H1 (cell line): ENCODE measurements around the gene DPYD. TPM values are rescaled to one million over a fixed set of nuclear protein-coding genes. Genes with fewer than 3 reads are reported as not detected.

Experiments used
- CTCF ChIA-PET: fragments of 300-600 bp; sonication (Branson Sonifier 250); formaldehyde crosslinking; loops from one replicate; lab custom pipeline; 2021; ENCODE audit not compliant: partially characterized antibody; lab: Charles Lee
- POLR2A ChIA-PET: fragments of 300-600 bp; sonication (Branson Sonifier 250); formaldehyde crosslinking; loops from one replicate; lab custom pipeline; 2021; ENCODE audit warnings: inconsistent platforms; ENCODE audit not compliant: partially characterized antibody; lab: Charles Lee
- DNase-seq, 2 experiments: peaks; one replicate each; pipeline versions ENCODE4 v3.0.0 to v3.0.0-alpha.2; 2010 to 2022; ENCODE audit warnings: low spot score in 2 of 2, low read depth in 1 of 2, mixed read lengths in 1 of 2
- FAIRE-seq: peaks from 2 replicates; lab custom pipeline; 2011; peaks lifted over from hg19 to GRCh38; lab: Jason Lieb, UNC
- H2AFZ ChIP-seq: 2 replicates; pipeline ENCODE4 v1.8.1; 2012; ENCODE audit warnings: low read length, inconsistent platforms
- H2AK5ac ChIP-seq: 2 replicates; pipeline ENCODE4 v1.6.1; 2013; ENCODE audit warnings: low read depth, low read length
- H2BK120ac ChIP-seq: replicated peaks from 2 replicates; pipeline ENCODE3; 2013; ENCODE audit warnings: low read depth, low read length, inconsistent platforms
- H2BK12ac ChIP-seq: 2 replicates; pipeline ENCODE4 v1.6.1; 2013; ENCODE audit warnings: low read depth, low read length
- H2BK15ac ChIP-seq: 2 replicates; pipeline ENCODE4 v1.6.1; 2013; ENCODE audit warnings: low read length
- H2BK20ac ChIP-seq: 2 replicates; pipeline ENCODE4 v1.6.1; 2013; ENCODE audit warnings: low read length
- H2BK5ac ChIP-seq: 2 replicates; pipeline ENCODE4 v1.6.1; 2013; ENCODE audit warnings: low read depth, low read length
- H3K14ac ChIP-seq: 2 replicates; pipeline ENCODE4 v1.6.1; 2013; ENCODE audit warnings: inconsistent platforms; ENCODE audit not compliant: insufficient read length
- H3K18ac ChIP-seq: 2 replicates; pipeline ENCODE4 v1.6.1; 2013; ENCODE audit warnings: low read length; ENCODE audit errors: extremely low read depth
- H3K23ac ChIP-seq: 2 replicates; pipeline ENCODE4 v1.6.1; 2013; ENCODE audit warnings: inconsistent platforms; ENCODE audit not compliant: insufficient read length
- H3K23me2 ChIP-seq: 2 replicates; pipeline ENCODE4 v1.6.1; 2013; ENCODE audit warnings: low read depth, low read length
- H3K27ac ChIP-seq: 2 replicates; pipeline ENCODE4 v1.6.1; 2011; ENCODE audit warnings: low read depth, low read length, inconsistent platforms
- H3K27me3 ChIP-seq, 4 experiments: replicated peaks in 1 of 4; 1 replicate in 1 of 4; 2 replicates in 3 of 4; pipeline versions ENCODE4 v1.6.1 to v1.8.1; 2011 to 2013; ENCODE audit warnings: low read length in 3 of 4, mild to moderate bottlenecking in 3 of 4, inconsistent platforms in 2 of 4, mixed read lengths in 2 of 4, moderate library complexity in 1 of 4; ENCODE audit not compliant: control insufficient read depth in 3 of 4, insufficient read depth in 3 of 4; ENCODE audit errors: extremely low read depth in 1 of 4
- H3K36me3 ChIP-seq, 4 experiments: 2 replicates each; pipeline versions ENCODE4 v1.6.1 to v1.8.1; 2011 to 2013; ENCODE audit warnings: mild to moderate bottlenecking in 4 of 4, low read length in 3 of 4, moderate library complexity in 2 of 4, control low read depth in 1 of 4, inconsistent platforms in 1 of 4; ENCODE audit not compliant: insufficient read depth in 4 of 4, control insufficient read depth in 2 of 4
- H3K4ac ChIP-seq: replicated peaks from 2 replicates; pipeline ENCODE3; 2013; ENCODE audit warnings: low read length, low read depth, mixed read lengths, inconsistent platforms; ENCODE audit not compliant: insufficient read length
- H3K4me1 ChIP-seq, 4 experiments: replicated peaks in 1 of 4; 1 replicate in 1 of 4; 2 replicates in 3 of 4; pipeline versions ENCODE4 v1.6.1 to v1.8.1; 2011 to 2013; ENCODE audit warnings: low read length in 3 of 4, inconsistent platforms in 2 of 4, mixed read lengths in 1 of 4; ENCODE audit not compliant: insufficient read depth in 4 of 4, control insufficient read depth in 3 of 4
- H3K4me2 ChIP-seq, 2 experiments: 2 replicates each; pipeline versions ENCODE4 v1.6.1 to v1.8.1; 2011 to 2013; ENCODE audit warnings: low read depth in 2 of 2, low read length in 2 of 2, control low read depth in 1 of 2, inconsistent platforms in 1 of 2, mild to moderate bottlenecking in 1 of 2; ENCODE audit not compliant: insufficient read depth in 1 of 2
- H3K4me3 ChIP-seq, 4 experiments: fragments of 200-600, 300-600 bp in 1 of 4; sonication (generic), shearing (Covaris generic), sonication (Bioruptor Twin) in 1 of 4; 2 replicates each; pipeline versions ENCODE4 v1.5.1 to v1.8.1; 2011 to 2016; ENCODE audit warnings: low read length in 4 of 4, low read depth in 3 of 4, control low read depth in 2 of 4, inconsistent platforms in 2 of 4, mild to moderate bottlenecking in 2 of 4, mixed read lengths in 1 of 4, moderate library complexity in 1 of 4; ENCODE audit not compliant: insufficient read depth in 2 of 4; ENCODE audit errors: extremely low read depth in 1 of 4
- H3K56ac ChIP-seq: replicated peaks from 2 replicates; pipeline ENCODE3; 2013; ENCODE audit warnings: low read depth, mild to moderate bottlenecking, mixed read lengths, low read length, inconsistent platforms; ENCODE audit not compliant: insufficient read length
- H3K79me1 ChIP-seq: 2 replicates; pipeline ENCODE4 v1.6.1; 2013; ENCODE audit warnings: low read depth, low read length, control low read depth
- H3K79me2 ChIP-seq, 2 experiments: 2 replicates each; pipeline versions ENCODE4 v1.6.1 to v1.8.1; 2012 to 2013; ENCODE audit warnings: low read length in 2 of 2, mild to moderate bottlenecking in 2 of 2, inconsistent platforms in 1 of 2; ENCODE audit not compliant: insufficient read depth in 2 of 2, control insufficient read depth in 1 of 2
- H3K9ac ChIP-seq, 4 experiments: replicated peaks in 1 of 4; 1 replicate in 1 of 4; 2 replicates in 3 of 4; pipeline versions ENCODE4 v1.6.1 to v1.8.1; 2011 to 2013; ENCODE audit warnings: low read depth in 3 of 4, low read length in 3 of 4, control low read depth in 2 of 4, mild to moderate bottlenecking in 2 of 4, moderate library complexity in 2 of 4, inconsistent platforms in 1 of 4; ENCODE audit errors: extremely low read depth in 1 of 4
- H3K9me3 ChIP-seq, 2 experiments: 2 replicates each; pipeline versions ENCODE4 v1.6.1 to v1.8.1; 2012 to 2013; ENCODE audit warnings: mild to moderate bottlenecking in 2 of 2, moderate library complexity in 2 of 2, control low read depth in 1 of 2, inconsistent platforms in 1 of 2, low read depth in 1 of 2, low read length in 1 of 2, mixed read lengths in 1 of 2; ENCODE audit not compliant: insufficient read depth in 2 of 2
- H4K20me1 ChIP-seq, 2 experiments: replicated peaks in 1 of 2; 2 replicates each; pipeline versions ENCODE3 to v1.8.1; 2011 to 2013; ENCODE audit warnings: inconsistent platforms in 2 of 2, low read length in 2 of 2, mild to moderate bottlenecking in 1 of 2; ENCODE audit not compliant: insufficient read depth in 2 of 2, control insufficient read depth in 1 of 2
- H4K5ac ChIP-seq: 2 replicates; pipeline ENCODE4 v1.6.1; 2013; ENCODE audit warnings: low read length, low read depth, mixed read lengths, inconsistent platforms; ENCODE audit not compliant: insufficient read length
- H4K8ac ChIP-seq: 2 replicates; pipeline ENCODE4 v1.8.0; 2013; ENCODE audit warnings: mild to moderate bottlenecking, moderate library complexity, low read length, inconsistent platforms; ENCODE audit not compliant: insufficient read depth; ENCODE audit errors: extremely low read depth
- H4K91ac ChIP-seq: replicated peaks from 2 replicates; pipeline ENCODE3; 2013; ENCODE audit warnings: low read length, mixed read lengths, inconsistent platforms; ENCODE audit not compliant: insufficient read length
- POLR2A ChIP-seq, 2 experiments: IDR thresholded peaks; 1 replicate in 1 of 2; 2 replicates in 1 of 2; pipeline ENCODE4 v1.6.1; 2011; ENCODE audit warnings: low read depth in 2 of 2, low read length in 2 of 2, mild to moderate bottlenecking in 2 of 2; ENCODE audit errors: control extremely low read depth in 1 of 2
- RBBP5 ChIP-seq: IDR thresholded peaks from 2 replicates; pipeline ENCODE4 v1.7.1; 2012; ENCODE audit warnings: low read depth, mild to moderate bottlenecking, inconsistent platforms, low read length, moderate library complexity, borderline replicate concordance
- SIN3A ChIP-seq, 2 experiments: IDR thresholded peaks in 1 of 2; conservative IDR thresholded peaks in 1 of 2; 2 replicates each; pipeline ENCODE4 v1.6.1; 2011 to 2012; ENCODE audit warnings: low read length in 2 of 2, improper control_type of control experiment in 1 of 2, low read depth in 1 of 2, mild to moderate bottlenecking in 1 of 2
- WGBS, 2 experiments: shearing (Covaris generic) in 1 of 2; methylation state at CpG; one replicate each; pipeline versions ENCODE4 v1.1.6 to v1.1.7; 2013 to 2015; ENCODE audit warnings: low lambda C conversion rate in 2 of 2, mixed read lengths in 2 of 2, inconsistent platforms in 1 of 2, low coverage in 1 of 2, missing lambda C conversion rate in 1 of 2; ENCODE audit not compliant: insufficient replicate concordance in 2 of 2, insufficient coverage in 1 of 2, insufficient read length in 1 of 2; ENCODE audit errors: extremely low coverage in 1 of 2, missing lambda C conversion rate in 1 of 2; 5-methylcytosine and 5-hydroxymethylcytosine counted together
- polyA plus RNA-seq, 7 experiments: library from polyadenylated mRNA; depleted of rRNA in 3 of 7; stranded (reverse) in 5 of 7; unstranded in 2 of 7; fragments of >200 nt in 5 of 7; fragments of 200-250 nt in 2 of 7; gene quantifications; 1 replicate in 5 of 7; 2 replicates in 1 of 7; 4 replicates in 1 of 7; pipeline versions ENCODE4 v1.2.1 to v1.2.3, GENCODE V29; 2011 to 2013; ENCODE audit warnings: missing spikeins in 2 of 7, mixed read lengths in 2 of 7
- total RNA-seq: library from RNA; stranded (reverse); fragmentation: NEBNext Ultra II Directional; extraction: Animal tissue kit (Norgen Biotek cat#: 25700); gene quantifications from 2 replicates; pipeline ENCODE4 v1.2.1, GENCODE V29; 2021

Gene DPYD
- total and polyA plus RNA-seq, 2 of the 8 experiments (the other 6 are each of a cell fraction or from before 2014, with no cell fraction given), result 0.29 to 0.73 TPM

DNA sequence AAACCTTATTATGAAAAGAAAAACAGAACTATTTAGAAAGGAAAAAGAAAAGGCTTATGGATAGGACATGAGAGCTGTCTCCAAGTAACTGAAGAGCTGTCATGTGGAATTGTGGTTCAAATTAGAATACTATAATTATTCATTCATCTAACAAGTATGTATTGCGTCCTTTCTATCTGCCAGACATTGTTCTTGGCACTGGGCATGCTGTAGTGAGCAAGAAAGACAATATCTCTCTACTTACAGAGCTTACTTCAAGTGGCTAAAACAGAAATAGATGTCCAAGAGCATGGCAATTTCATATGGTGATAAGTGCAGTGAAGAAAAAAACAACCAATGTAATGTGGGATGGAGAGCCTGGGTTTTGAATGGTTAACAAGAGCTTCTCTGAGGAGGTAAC, 413.0 kb downstream of the DPYD start:
- H2BK12ac ChIP-seq, result no peak overlapping the region
- no peak overlapping the region for H4K91ac ChIP-seq
- no peak overlapping the region for H3K4me2 ChIP-seq
- 79% methylated on average over 1 of the region's 1 CpG; no CpG with 5 or more reads in 1 of the 2 experiments for WGBS, 2 experiments
- no peak overlapping the region for H3K56ac ChIP-seq
- CTCF ChIA-PET, result interaction anchor here (1.8 kb wide), 1 partner anchor 18 kb away, joined by 6 read pairs; no protein-coding TSS in a partner anchor
- H3K79me2 ChIP-seq, result no peaks in the 10 kb centered on the region
- TF ChIP-seq POLR2A (IDR thresholded peaks at IDR 0.05; ENCODE audit: control extremely low read depth in 1 of 2, low read depth in 2 of 2, low read length in 2 of 2) (no peak), RBBP5 (no peak), SIN3A (conservative IDR thresholded peaks at IDR 0.05 in 1 of 2, IDR thresholded peaks at IDR 0.05 in 1 of 2; ENCODE audit: low read depth in 1 of 2, low read length in 2 of 2) (no peak)
- H3K4me3 ChIP-seq, result no peak overlapping the region
- no peak overlapping the region for H3K4ac ChIP-seq
- no peaks in the 10 kb centered on the region for H3K4me1 ChIP-seq
- no peak overlapping the region for H2BK20ac ChIP-seq
- H3K18ac ChIP-seq, result no peak overlapping the region
- H3K27me3 ChIP-seq, result no peaks in the 10 kb centered on the region
- H3K79me1 ChIP-seq, result no peaks in the 10 kb centered on the region
- no peaks in the 10 kb centered on the region for H4K20me1 ChIP-seq
- no peak overlapping the region for H3K27ac ChIP-seq
- no peak overlapping the region for H2AK5ac ChIP-seq
- no peak overlapping the region for H4K5ac ChIP-seq
- no peak overlapping the region for H4K8ac ChIP-seq
- no peaks in the 10 kb centered on the region for H3K9me3 ChIP-seq
- no peak overlapping the region for H2BK120ac ChIP-seq
- no peak overlapping the region for H3K14ac ChIP-seq
- H3K23me2 ChIP-seq, result no peaks in the 10 kb centered on the region
- H2AFZ ChIP-seq, result no peak overlapping the region
- no peak for FAIRE-seq
- H3K36me3 ChIP-seq, result no peaks in the 10 kb centered on the region
- POLR2A ChIA-PET, result no interaction called here
- H3K9ac ChIP-seq, result no peak overlapping the region
- H2BK15ac ChIP-seq, result no peak overlapping the region
- H3K23ac ChIP-seq, result no peak overlapping the region
- H2BK5ac ChIP-seq, result no peak overlapping the region
- no peak for DNase-seq
